ENCODE results near the gene SLIT3. TPM values are rescaled to one million over a fixed set of nuclear protein-coding genes. Genes with fewer than 3 reads are reported as not detected.
A peak's percentile ranks its signal among the peaks of the same experiment; 100 is the strongest.

The SLIT3 gene
- polyA plus RNA-seq, 6 donors from 2014 or later = not detected

DNA sequence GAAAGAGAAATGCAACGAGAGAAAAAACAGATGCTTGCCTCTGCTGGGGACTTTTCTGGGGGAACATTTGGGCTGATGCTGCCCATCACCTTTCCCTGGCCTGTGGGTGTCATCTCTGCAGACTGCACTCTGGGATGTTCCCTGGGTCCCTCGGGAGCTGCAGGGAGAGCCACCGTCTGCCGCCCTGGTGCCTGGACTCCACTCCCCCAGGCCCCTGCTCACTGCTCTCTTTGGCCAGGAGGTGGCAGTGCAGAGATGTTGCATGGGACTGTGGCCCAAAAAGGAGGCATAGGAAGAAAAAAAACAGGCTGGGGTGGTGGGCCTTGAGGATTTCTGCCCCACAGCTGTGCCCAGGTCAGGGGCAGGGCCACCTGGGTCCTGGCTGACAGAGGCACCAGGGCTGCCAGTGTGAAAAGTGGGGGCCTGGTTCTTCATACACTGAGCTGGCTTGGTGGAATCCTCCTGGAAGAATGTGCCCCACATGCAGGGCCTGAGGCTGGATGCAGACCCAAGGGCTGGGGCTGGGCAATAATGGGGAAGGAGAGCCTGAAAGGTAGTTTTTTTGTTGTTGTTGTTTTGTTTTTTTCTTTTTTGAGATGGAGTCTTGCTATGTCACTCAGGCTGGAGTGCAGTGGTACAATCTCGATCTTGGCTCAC, 353.6 kb downstream of the SLIT3 start:
- DNase-seq (no peak), ATAC-seq (ENCODE audit: low read depth in 2 of 2) (no peak)
- Mint-ChIP-seq H3K36me3 (no peaks in the 10 kb centered on the region), H3K27me3 (peaks cover 0 to 11% (median under 1%) of the 10 kb centered on the region in 3 donors), H3K4me3 (no peak overlapping the region), H3K27ac (no peak overlapping the region), H3K4me1 (no peaks in the 10 kb centered on the region), H3K9me3 (no peaks in the 10 kb centered on the region)

DNA sequence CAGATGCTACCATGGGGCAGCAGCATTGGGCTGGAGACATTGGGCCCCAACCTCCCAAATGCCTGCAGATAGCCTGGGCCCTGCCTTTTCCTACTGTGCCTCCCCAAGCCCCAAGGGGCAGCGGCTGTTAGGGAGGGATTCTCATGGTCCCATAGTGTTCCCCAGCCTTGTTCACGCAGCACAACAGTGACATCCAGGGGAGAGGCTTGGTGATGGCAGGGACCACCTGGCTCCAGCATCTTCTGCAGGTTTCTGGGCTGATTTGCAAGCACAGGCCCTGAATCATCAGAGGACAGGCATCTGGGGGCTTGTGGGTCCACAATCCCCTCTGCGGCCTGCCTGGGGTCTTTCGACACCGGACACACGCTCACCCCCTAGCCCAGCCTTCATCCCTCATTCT, 354.6 kb downstream of the SLIT3 start:
- no peaks in the 10 kb centered on the region for H3K36me3 Mint-ChIP-seq
- peaks cover 0 to 11% (median 0%) of the 10 kb centered on the region in 3 donors for H3K27me3 Mint-ChIP-seq
- no peak overlapping the region for H3K4me3 Mint-ChIP-seq
- no peak overlapping the region for H3K27ac Mint-ChIP-seq
- no peaks in the 10 kb centered on the region for H3K4me1 Mint-ChIP-seq
- DNase-seq (no peak), ATAC-seq (ENCODE audit: low read depth in 2 of 2) (no peak)
- H3K9me3 Mint-ChIP-seq = no peaks in the 10 kb centered on the region

DNA sequence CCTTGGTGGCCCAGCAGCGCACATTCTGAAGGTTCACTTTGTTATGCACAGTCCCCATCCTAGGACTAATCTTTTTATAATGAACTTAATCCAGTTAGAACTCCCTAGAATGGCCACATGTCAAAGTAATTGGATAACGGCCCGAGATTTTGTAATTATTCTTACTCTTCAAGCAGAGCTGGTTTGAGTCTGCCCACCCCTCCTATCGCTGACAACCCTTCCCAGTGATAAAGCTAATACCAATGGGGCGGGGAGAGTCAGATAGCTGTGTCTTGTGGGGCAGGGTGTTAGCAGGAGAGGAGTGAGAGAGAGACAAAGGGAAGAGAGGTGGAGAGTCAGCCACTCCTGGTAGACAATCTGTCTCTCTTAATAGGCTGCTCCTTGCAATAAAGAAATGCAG, 356.9 kb downstream of the SLIT3 start:
- Mint-ChIP-seq H3K27ac (peak overlapping the region in 1 of 6 donors; percentile 31), H3K9me3 (no peaks in the 10 kb centered on the region), H3K27me3 (peaks cover 0 to 13% (median 0%) of the 10 kb centered on the region in 3 donors), H3K36me3 (no peaks in the 10 kb centered on the region), H3K4me3 (no peak overlapping the region), H3K4me1 (no peaks in the 10 kb centered on the region)
- ATAC-seq (ENCODE audit: low read depth in 2 of 2) (no peak), DNase-seq (no peak)

DNA sequence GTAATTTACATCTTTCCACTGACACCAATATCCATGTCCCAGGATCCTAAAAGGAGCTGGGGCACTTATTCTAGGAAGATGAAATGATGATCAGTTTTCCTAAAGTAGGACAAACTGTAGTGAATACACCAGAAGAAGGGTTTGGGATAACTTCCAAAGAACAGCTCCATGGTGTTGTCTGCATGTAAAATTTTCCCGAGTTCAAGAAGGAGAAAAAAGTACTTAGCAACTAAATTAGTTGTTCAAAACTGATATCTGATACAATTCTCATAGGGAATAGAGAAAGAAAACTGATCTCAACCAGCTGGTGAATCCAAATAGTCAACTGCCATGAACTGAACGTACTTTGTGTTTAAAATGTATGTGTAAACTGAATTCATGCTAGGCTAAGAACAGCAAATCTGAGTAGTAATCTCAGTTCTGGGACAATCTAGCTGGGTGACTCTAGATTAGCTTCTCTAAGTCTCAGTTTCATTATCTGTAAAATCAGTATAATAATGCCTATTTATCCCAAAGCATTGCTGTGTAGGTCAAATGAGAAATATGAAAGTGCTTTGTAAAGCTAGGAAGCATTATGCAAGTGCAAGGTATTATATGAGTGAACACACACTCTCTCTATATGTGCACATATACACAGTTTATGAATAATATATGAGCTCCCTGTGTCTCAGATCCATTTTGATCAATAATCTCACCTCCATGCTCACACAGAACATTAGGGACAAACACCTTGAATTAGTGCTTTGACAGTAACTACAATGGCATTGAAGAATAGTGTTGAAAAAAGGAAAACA, 357.7 kb downstream of the SLIT3 start:
- no peaks in the 10 kb centered on the region for H3K36me3 Mint-ChIP-seq
- no peak overlapping the region for H3K27ac Mint-ChIP-seq
- H3K4me1 Mint-ChIP-seq = no peaks in the 10 kb centered on the region
- peaks cover 0 to 11% (median 0%) of the 10 kb centered on the region in 3 donors for H3K27me3 Mint-ChIP-seq
- DNase-seq (no peak), ATAC-seq (ENCODE audit: low read depth in 2 of 2) (no peak)
- no peaks in the 10 kb centered on the region for H3K9me3 Mint-ChIP-seq
- H3K4me3 Mint-ChIP-seq = no peak overlapping the region

DNA sequence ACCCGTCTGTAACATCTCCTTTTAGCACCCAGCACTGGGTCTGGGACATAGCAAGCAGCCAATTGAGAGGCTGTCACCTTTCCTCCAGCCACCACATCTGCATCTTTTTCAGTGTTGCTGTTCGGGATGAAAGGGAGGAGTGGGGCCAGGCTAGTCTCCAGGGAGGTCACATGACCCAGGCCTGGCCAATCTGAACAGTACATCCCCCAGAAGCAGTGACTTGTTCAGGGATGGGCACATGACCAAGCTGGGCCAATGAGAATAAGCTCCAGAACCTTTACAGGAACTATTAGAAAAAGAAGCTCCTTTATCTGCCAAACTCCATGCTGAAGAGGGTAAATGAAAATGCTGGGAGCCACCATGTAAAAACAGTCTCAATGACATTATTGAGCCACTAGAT, 359.0 kb downstream of the SLIT3 start:
- no peaks in the 10 kb centered on the region for H3K36me3 Mint-ChIP-seq
- ATAC-seq (ENCODE audit: low read depth in 2 of 2) (no peak), DNase-seq (no peak)
- H3K4me1 Mint-ChIP-seq = no peaks in the 10 kb centered on the region
- H3K9me3 Mint-ChIP-seq = peaks cover 0 to 3% (median 0%) of the 10 kb centered on the region in 7 donors
- H3K27me3 Mint-ChIP-seq = peaks cover 0 to 11% (median 0%) of the 10 kb centered on the region in 3 donors
- no peak overlapping the region for H3K4me3 Mint-ChIP-seq
- no peak overlapping the region for H3K27ac Mint-ChIP-seq

DNA sequence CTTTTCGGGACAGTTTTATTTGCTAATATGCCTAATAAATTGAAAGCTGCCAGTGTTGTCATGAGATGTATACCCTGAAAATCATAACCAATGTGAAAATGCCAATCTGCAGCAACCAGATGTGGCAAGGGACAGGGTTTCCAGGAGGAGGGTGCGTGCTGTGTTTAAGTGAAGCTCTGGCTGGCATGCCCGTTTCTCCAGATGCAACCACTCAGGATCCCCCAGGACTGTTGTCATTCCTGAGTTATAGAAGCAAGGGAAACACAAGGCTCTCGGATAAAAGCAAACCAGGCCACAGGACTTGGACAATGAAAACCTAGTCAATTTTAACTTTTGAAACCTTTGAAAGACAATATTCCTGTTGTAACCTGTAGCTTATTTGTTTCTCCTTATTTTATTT, 360.2 kb downstream of the SLIT3 start:
- no peak for DNase-seq
- no peak overlapping the region for H3K4me3 Mint-ChIP-seq
- peaks cover 0 to 11% (median 0%) of the 10 kb centered on the region in 3 donors for H3K27me3 Mint-ChIP-seq
- no peaks in the 10 kb centered on the region for H3K4me1 Mint-ChIP-seq
- ATAC-seq (ENCODE audit: low read depth in 2 of 2) = no peak
- no peaks in the 10 kb centered on the region for H3K36me3 Mint-ChIP-seq
- no peak overlapping the region for H3K27ac Mint-ChIP-seq
- peaks cover 0 to 5% (median 0%) of the 10 kb centered on the region in 7 donors for H3K9me3 Mint-ChIP-seq

DNA sequence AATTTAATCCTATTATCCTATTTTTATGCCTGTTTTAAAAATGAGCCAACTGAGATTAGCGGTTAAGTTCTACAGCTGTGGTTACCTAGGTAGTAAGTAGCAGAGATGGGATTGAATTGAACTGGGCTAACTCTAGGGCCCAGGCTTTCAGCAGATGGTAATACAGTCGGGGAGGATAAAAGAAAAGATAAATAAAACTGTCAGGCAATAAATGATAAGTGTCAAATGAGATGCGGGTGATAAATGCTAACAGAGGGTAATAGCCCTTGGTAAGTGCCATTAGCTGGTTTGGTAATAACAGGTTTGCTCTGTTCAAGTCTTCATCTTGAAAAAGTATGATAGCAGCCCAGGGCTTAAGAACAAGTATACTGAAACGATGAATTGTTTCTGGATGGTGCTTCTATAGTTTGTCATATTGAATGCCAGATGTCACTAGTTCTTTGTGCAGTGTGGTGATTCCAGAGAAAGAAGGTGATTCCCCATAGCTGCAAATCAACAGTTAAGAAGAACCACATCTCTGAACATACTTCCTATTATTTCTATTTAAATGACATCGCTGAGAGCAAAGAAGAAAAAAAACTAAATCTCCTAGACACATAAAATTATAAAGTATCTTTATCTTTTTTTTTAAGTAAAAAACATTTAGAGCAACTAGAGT, 360.9 kb downstream of the SLIT3 start:
- Mint-ChIP-seq H3K9me3 (peaks cover 0 to 5% (median 0%) of the 10 kb centered on the region in 7 donors), H3K27ac (no peak overlapping the region), H3K4me3 (no peak overlapping the region), H3K36me3 (no peaks in the 10 kb centered on the region), H3K27me3 (peaks cover 0 to 11% (median 0%) of the 10 kb centered on the region in 3 donors), H3K4me1 (no peaks in the 10 kb centered on the region)
- DNase-seq (no peak), ATAC-seq (ENCODE audit: low read depth in 2 of 2) (no peak)

DNA sequence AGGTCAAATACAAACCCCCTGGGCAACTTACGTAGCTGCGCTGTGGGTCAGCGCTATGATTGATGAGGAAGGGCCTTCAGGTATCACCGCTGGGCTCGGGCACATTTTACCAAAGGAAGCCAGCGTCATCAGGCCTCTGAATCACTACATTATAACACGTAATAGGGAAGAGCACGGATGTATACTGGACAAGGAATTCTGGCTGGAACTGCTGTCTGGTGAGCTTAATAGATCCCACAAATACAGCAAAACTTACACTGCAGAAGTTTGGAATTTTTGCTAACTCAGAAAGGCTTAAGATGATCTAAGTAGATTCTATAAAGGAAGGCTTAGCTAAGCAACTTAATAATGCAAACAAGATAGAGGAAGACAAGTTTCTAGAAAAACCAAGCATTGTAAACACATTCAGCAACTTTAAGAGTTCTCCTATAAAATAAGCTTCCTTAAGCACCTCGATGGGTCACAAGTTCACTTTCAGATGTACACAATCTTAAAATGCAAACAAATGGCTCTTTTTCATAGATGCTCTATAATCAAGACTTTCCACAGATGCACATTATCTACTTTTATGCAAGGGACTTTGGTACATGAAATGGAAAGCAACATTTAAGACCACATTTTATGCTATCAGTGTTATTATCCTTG, 361.7 kb downstream of the SLIT3 start:
- H3K27me3 Mint-ChIP-seq = peaks cover 0 to 11% (median 0%) of the 10 kb centered on the region in 3 donors
- H3K27ac Mint-ChIP-seq = no peak overlapping the region
- H3K9me3 Mint-ChIP-seq = peaks cover 0 to 5% (median 0%) of the 10 kb centered on the region in 7 donors
- H3K4me1 Mint-ChIP-seq = no peaks in the 10 kb centered on the region
- no peaks in the 10 kb centered on the region for H3K36me3 Mint-ChIP-seq
- no peak overlapping the region for H3K4me3 Mint-ChIP-seq
- DNase-seq (no peak), ATAC-seq (ENCODE audit: low read depth in 2 of 2) (no peak)

DNA sequence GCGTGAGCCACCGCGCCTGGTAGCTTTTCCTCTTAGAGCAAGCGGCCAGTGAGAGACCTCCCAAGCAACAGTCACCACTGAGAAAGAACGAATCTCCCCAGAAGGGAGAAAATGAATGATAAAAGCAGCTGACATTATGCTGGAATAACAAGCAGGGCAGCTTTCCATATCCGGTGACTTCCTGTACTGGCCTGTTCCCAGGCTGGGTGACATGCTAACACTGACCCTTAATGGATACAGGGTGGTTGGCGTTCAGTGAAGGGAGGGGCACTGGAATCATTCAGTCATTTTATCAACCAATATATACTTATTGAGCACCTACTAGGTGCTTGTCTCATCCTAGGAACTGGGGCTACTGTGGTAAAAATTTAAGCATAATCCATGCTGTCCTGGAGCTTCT, 364.4 kb downstream of the SLIT3 start:
- Mint-ChIP-seq H3K36me3 (no peaks in the 10 kb centered on the region), H3K27ac (no peak overlapping the region), H3K4me1 (no peaks in the 10 kb centered on the region), H3K9me3 (peaks cover 0 to 5% (median 0%) of the 10 kb centered on the region in 7 donors), H3K4me3 (no peak overlapping the region), H3K27me3 (peaks cover 0 to 11% (median 8%) of the 10 kb centered on the region in 3 donors)
- DNase-seq (no peak), ATAC-seq (ENCODE audit: low read depth in 2 of 2) (no peak)

DNA sequence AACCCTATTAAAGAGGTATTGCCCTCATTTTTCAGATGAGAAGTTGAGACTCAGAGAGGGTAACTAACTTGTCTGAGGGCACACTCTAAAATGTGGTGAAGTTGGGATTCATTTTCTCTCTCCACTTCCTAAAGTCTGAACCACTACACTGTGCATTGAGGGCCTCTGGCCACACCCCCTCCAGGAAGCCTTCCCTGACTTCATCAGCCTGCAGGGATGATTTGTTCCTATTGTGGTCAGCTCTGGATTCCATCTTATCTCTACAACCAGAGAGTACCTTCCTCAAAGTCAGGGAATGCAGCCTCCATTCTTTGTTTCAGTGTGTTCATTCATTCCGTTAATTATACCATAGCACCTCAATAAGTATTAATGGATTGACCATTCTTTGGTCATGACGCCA, 365.8 kb downstream of the SLIT3 start:
- Mint-ChIP-seq H3K27ac (no peak overlapping the region), H3K4me3 (peak overlapping the region in 1 of 8 donors; percentile 26), H3K27me3 (peaks cover 0 to 11% (median 8%) of the 10 kb centered on the region in 3 donors), H3K9me3 (peaks cover 0 to 5% (median 0%) of the 10 kb centered on the region in 7 donors), H3K36me3 (no peaks in the 10 kb centered on the region), H3K4me1 (no peaks in the 10 kb centered on the region)
- DNase-seq = no peak
- no peak for ATAC-seq (ENCODE audit: low read depth in 2 of 2)

DNA sequence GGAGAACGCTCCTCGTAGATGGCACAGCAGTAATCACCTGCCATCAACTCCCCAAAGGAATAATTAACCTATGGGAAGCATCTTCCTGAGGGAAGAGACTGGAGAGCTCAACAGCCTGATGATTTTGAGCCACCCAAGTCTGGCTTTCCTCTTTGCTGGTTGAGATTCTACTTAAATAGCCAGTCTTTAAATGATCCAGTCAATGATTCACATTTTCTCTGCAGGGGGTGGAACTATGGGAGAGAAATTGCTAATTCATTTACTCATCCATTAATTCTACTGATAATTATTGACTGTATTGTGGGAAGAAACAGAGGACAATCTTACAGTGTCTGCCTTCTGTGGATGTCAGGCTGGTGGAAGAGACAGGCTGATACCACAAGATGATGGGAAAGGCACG, 366.8 kb downstream of the SLIT3 start:
- ATAC-seq (ENCODE audit: low read depth in 2 of 2) (no peak), DNase-seq (no peak)
- Mint-ChIP-seq H3K4me3 (no peak overlapping the region), H3K27me3 (peaks cover 0 to 10% (median 8%) of the 10 kb centered on the region in 3 donors), H3K27ac (peak overlapping the region in 2 of 6 donors; percentile 36), H3K36me3 (no peaks in the 10 kb centered on the region), H3K4me1 (no peaks in the 10 kb centered on the region), H3K9me3 (peaks cover 0 to 5% (median 0%) of the 10 kb centered on the region in 7 donors)

DNA sequence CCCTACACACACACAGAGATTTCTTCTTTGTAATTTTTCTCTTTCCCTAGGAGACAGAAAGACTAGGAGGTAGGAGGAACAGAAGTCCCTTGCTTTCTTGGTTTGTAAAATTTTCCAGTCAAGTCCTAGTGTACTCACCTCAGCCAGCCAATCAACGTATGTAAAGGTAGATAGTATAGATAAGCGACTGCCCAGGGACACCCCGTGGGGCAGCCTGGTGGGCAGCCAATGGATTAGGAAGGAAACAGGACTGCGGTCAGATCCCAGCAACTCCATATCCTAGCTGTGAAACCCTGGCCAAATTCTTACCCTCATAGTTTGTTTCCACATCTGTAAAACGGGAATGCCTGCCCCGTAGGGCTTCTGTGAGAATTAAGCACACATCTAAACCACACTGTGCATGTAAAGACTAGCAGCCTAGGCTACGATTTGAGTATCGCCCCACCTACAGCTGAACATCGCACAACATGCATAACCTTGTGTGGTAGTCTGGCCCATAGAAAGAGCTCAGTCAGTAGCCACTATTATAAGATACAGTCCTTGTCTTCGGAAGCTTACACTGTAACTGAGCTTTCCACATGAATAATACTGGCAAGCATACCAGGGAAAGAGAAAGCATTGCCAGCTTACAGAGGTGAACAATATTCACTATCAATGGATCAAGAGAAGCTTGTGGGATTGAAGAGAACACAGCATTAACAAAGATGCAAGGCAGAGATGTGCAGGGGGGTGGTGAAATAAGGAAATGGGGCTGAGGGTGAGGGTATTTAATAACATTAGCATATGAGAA, 368.3 kb downstream of the SLIT3 start:
- DNase-seq (no peak), ATAC-seq (ENCODE audit: low read depth in 2 of 2) (no peak)
- Mint-ChIP-seq H3K4me1 (no peaks in the 10 kb centered on the region), H3K4me3 (no peak overlapping the region), H3K27me3 (peaks cover 4 to 8% (median 6%) of the 10 kb centered on the region in 3 donors), H3K36me3 (no peaks in the 10 kb centered on the region), H3K27ac (no peak overlapping the region), H3K9me3 (peaks cover 0 to 5% (median 0%) of the 10 kb centered on the region in 7 donors)
